DLD1 (cell line): ENCODE data around the gene MCHR2.
"Not testable (repeated sequence)": the region's sequence is repeated elsewhere in the genome, so short reads cannot be mapped to it uniquely, and the experiment has no call there.

ENCODE experiments used
- in situ Hi-C: cut with HindIII; loops from 2 replicates; pipeline ENCODE4 v1.10.0; 2017; ENCODE audit warnings: low sequenced_read_pairs

Gene MCHR2

GRCh38 chr6:99993533-99994251 lies at the start of gene MCHR2:
MCHR2 (minus strand) TSS chr6:99994223; CDS start chr6:99956147, 38,076 bp downstream.
- in situ Hi-C loops: no loop called here

GRCh38 chr6:100038546-100038945 lies 44.5 kb upstream of the MCHR2 start:
- in situ Hi-C loops: not testable (repeated sequence)

- in situ Hi-C loops: no loop called here
Measured at GRCh38 chr6:100035873-100036653, 42.0 kb upstream of the MCHR2 start.

GRCh38 chr6:100023798-100024197 lies 29.8 kb upstream of the MCHR2 start:
- in situ Hi-C loops: no loop called here

GRCh38 chr6:100022847-100023246 lies 28.8 kb upstream of the MCHR2 start:
- in situ Hi-C loops: no loop called here

GRCh38 chr6:100008857-100009256 lies 14.8 kb upstream of the MCHR2 start:
- in situ Hi-C loops: no loop called here

GRCh38 chr6:100001915-100002388 lies 7.9 kb upstream of the MCHR2 start:
- in situ Hi-C loops: no loop called here

GRCh38 chr6:99997141-99997540 lies 3.1 kb upstream of the MCHR2 start:
- in situ Hi-C loops: no loop called here

GRCh38 chr6:99995916-99996315 lies 1.9 kb upstream of the MCHR2 start:
- in situ Hi-C loops: no loop called here

GRCh38 chr6:99993146-99993532 lies 884 bp downstream of the MCHR2 start:
- in situ Hi-C loops: no loop called here

- in situ Hi-C loops: no loop called here
Measured at GRCh38 chr6:99991955-99992354, 2.1 kb downstream of the MCHR2 start.

- in situ Hi-C loops: no loop called here
Measured at GRCh38 chr6:99980741-99981140, 13.3 kb downstream of the MCHR2 start.

GRCh38 chr6:99979953-99980352 lies 14.1 kb downstream of the MCHR2 start:
- in situ Hi-C loops: no loop called here

- in situ Hi-C loops: no loop called here
Measured at GRCh38 chr6:99967052-99967451, 27.0 kb downstream of the MCHR2 start.

- in situ Hi-C loops: no loop called here
Measured at GRCh38 chr6:99960027-99960426, 34.0 kb downstream of the MCHR2 start.

GRCh38 chr6:99951016-99951805 lies 42.8 kb downstream of the MCHR2 start:
- in situ Hi-C loops: no loop called here

GRCh38 chr6:99946005-99946404 lies 48.0 kb downstream of the MCHR2 start:
- in situ Hi-C loops: no loop called here

- in situ Hi-C loops: no loop called here
Measured at GRCh38 chr6:99943846-99944245, 50.2 kb downstream of the MCHR2 start.

- in situ Hi-C loops: no loop called here
Measured at GRCh38 chr6:99940582-99940981, 53.4 kb downstream of the MCHR2 start.

- in situ Hi-C loops: no loop called here
Measured at GRCh38 chr6:99933129-99933528, 60.9 kb downstream of the MCHR2 start.

- in situ Hi-C loops: no loop called here
Measured at GRCh38 chr6:99912657-99913056, 81.4 kb downstream of the MCHR2 start.
